ENCODE results near the gene APOD.

The APOD gene

DNA sequence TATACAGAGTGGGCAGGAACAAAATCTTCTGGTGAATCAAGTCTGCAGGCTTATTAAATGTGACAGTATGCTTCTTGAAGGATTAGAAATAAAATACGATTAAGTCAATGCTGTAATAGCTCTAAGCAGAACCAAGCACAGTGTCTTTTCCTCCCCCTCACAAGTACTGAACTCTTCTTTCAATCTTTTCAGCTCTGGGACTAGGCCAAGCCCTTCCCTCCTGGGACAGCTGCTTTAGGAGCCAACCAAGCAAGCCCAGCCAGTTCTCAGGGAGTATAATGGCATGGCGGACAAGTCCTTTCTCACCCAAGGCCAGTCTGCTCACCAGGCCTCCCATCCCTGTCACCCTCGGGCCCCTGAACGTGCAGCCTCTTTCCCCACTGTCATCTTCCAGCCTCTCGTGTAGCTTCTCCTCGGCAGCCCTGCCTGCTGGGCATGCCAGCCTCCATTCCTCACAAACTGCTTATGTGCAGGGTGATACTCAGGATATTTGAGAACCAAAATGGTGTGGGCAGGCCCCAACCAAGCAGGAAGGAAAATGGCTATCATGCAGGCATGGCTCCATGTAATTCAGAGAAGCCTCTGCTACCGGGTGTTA is 32.3 kb downstream of the APOD start:
- no peak for DNase-seq

DNA sequence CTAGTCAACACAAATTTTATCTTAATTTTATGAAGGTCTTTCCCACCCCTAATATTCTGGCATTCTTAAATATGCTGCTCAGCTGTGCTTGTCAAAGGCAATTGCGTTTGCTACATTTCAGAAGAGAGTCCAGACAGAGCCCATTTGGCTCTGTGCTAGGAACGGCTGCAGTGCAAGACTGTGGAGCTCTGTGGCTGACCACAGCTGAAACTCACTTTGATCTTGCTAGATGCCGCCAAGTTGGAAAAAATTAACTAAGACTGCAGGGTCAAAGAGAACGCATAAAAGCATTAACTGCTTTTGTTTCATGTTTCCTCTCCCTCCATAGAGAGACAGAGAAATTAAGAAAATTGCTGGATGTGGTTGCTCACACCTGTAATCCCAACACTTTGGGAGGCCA is 33.0 kb downstream of the APOD start:
- no peak for DNase-seq

DNA sequence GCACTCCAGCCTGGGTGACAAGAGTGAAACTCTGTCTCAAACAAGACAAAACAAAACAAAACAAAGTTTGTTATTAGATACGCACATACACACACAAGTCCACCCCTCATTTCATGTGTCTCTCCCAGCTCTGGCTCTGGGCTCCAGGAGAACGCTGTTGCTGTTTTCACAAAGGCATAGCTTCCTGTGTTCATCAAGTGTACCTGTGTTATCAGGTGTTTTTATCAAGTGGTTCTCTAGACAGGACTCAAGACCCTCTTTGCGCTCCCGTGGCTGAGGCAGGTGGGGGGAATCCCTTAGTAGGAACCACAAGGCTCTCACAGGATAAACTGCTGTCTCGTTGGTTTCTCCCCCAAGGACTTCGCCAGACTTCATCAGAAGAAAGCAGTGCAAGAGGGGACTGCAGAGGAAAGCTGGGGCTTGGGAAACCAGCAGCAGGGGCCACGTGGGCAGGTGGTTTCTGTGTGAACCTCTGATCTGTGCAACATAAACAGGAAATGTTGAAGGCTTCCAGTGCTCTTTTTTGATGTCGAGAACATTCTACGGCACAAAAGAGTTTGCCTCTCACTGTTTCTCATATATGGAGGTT is 33.7 kb downstream of the APOD start:
- no peak for DNase-seq

DNA sequence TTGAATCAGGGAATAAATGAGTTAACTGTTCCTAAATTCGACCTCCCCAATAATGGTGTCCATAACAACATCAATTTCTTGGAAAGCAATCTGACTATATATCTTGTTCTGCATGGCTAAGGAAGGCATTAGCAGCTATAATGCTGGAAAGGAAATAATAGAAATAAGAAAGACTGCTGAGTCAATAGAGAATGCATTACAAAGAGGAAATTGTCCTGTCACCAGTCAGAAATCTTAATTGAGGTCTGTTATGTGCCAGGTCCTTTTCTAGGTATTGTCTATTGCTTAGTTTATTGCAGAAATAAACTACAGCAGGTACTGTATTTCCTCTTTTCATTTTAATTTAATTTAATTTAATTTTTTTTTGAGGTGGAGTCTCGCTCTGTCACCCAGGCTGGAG is 34.8 kb downstream of the APOD start:
- no peak for DNase-seq

DNA sequence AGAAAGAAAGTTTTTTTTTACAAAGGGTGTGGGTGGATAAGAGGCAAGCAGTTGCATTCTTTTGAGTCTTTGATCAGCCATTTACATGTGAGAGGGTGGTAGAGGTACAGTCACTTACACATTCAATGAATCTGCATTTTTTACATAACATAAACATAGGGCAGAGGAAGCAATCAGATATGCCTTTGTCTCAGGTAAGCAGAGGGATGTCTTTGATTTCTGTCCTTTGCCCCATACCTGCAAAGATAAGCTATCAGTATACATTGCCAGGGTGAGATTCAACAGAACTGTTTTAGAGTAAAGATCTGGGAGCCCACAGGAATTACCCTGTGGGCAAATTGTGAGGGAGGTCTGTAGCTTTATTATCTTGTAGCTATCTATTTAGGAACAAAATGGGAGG is 35.2 kb downstream of the APOD start:
- no peak for DNase-seq

DNA sequence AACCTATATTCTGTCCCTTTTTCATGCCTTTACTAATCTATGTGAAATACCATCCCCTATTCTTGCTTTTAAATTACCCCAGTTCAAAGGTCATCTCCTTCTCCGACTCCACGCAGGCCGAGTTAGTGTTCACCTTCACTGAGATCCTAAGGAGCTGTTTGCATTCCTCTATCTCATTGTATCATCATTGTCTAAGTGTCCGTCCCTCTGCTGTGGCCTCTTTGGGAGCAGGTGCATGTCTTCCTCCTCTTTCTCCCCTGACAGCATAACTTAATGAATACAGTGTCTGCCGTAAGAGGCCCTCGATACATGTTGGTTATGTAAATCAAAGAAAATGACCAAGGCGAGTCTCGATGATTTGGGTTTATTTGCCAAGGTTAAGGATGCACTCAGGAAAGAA is 35.7 kb downstream of the APOD start:
- DNase-seq, result no peak

DNA sequence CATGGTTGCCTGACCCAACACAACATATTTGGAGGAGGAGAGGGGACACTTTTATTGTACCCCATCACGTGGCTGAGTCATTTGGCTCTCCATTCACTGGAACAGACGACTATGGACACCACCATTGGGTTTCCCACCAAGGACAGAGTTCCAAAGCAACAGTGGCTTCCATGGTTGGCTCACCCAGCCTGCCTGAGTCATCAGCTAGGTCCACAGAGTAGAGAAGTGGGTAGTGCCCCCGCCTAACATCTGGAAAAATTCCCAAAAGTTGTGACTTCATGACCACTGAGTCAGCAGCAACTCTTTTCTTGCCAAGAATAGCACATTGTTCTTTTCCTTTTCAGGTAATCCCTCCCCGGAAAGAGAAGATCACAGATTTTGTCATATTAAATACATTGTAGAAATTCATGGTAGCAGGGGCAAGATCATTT is 37.6 kb downstream of the APOD start:
- DNase-seq, result no peak

DNA sequence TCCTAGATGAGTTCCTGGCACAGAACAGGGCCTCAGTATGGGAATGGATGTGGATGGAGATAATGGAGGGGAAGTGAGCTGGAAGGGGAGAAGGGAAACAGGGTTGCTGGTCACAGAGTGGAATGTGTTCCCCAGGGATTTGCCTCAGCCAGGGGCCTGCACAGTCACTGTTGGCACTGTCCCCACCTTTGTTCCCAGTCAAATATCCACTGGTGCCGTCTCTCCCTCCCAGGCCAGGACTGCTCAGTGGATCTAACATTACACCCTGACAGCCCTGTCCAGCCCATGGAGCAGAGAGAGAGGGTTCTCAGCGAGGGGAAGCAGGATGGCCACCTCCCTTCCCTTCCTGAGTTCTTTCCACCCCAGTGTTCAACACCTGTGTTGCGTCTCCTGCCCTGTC is 39.1 kb downstream of the APOD start:
- DNase-seq, result no peak

DNA sequence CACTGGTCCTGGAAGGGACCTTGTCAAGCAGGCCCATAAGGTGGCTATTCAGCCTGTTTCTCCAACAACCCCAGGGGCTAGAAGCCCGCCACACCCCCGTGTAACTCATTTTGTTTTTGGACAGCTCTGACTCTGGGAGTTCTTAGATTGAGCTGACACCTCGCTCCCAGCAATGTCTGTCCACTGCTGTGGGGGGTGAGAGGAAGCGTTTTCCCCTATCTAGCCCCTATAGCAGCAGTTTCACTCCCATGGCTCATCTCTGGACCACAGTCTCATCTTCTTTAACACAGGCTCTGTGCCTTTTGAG is 39.6 kb downstream of the APOD start:
- no peak for DNase-seq

DNA sequence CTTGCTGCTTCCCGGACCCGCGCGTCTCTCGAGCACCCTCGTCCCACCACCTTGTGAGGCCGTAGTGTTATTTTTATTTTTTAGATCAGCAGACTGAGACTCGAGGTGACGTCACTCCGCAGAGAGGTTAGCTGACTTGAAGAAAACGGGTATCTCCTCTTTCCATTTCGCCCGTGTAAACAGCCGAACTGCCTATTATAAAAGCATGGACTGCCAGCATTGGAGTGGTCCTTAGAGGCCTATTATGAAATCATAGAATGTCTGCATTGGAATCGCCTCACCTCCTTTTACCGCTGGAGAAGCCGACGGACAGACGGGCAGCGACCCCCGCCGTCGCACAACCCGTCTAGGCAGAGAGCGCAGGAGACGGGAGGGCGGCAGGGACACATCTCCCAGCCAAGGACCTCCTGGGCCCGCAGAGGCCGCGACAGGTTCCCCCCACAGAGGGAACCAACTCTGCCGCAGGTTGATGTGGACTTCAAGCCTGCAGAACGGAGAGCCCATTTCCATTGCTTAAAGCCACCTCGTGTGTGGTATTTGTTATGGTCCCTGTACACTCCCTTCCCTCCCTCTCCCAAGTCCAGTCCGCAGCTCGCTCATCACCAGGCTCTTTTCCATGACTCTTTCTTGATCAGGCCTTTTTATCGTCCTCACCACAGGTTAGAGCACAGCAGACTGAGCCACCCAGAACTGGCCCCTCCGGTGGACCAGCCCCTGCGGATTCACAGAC is 40.1 kb downstream of the APOD start:
- peak in 1 of 2 experiments; percentile 77 for DNase-seq

DNA sequence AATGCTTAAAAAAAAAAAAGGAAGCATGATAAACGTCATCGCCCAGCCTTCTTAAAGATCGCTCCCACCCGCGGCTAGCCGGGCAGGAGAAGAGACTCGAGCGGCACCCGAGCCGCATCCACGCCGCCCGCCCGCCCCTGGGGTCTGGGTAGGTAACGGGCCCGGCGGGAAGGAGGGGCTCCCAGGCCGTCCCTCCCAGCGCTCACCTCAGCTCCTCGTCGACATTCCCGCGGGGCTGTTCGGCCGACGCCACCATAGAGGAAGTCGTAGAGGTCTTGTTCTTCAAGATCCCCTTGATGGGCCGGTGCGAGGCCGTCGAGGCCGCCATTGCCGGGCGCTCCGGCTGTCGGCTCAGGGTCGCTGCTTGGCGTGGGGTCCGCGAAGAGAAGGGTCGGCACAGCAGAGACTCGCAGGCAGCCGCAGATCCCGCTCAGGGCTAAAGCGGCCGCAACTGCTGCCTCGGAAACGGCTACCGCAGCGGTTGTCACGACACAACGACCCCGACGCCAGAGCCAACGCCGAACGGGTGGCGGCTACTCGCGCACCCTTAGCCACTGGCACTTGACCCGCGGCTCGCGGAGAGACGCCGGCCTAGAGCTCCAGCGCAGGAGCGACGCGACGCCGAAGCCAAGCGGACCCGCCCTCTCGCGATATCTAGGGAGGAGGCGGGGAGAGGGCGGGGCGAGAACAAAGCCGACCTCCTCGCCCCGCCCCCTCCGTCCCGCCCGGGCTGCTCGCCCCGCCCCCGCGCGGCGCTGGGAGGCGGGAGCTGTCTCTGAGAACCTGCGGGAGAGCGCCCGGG is 40.8 kb downstream of the APOD start, which contains the start of gene PPP1R2:
PPP1R2 (minus strand) TSS at position 628 of the 802 bp plus-strand sequence; CDS start at position 328, 300 bp downstream.
- peak; percentile 91 to 93 for DNase-seq

DNA sequence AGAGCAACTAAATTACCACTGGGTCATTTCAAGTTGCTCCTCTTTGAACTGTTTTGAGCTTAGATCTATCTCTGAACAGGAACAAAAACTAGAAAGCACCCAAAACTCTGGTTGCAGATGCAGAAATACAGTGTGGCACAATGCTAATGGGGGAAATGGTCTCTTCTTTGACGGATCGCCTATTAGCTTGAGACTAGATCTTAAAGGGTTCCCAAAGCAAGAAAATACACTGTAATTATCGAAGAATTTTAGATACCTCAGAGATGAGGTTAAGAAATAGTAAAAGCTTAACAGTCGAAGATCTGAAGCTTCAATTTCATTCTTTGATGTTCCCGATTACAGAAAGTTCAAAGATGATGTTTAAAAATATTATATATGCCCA is 41.4 kb downstream of the APOD start:
- peak; percentile 31 to 38 for DNase-seq

DNA sequence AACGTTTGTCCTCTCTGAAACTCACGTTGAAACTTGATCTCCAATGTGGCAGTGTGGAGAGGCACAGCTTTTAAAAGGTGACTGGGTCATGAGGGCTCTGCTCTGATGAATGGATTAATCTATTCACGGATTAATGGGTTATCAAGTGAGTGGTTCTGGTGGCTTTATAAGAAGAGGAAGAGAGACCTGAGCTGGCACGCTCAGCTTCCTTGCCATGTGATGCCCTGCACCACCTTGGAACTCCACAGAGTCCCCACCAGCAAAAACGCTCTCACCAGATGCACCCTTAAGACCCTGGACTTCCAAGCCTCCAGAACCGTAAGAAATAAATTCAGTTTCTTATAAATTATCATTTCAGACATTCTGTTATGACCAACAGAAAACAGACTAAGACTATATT is 43.2 kb downstream of the APOD start:
- no peak for DNase-seq

DNA sequence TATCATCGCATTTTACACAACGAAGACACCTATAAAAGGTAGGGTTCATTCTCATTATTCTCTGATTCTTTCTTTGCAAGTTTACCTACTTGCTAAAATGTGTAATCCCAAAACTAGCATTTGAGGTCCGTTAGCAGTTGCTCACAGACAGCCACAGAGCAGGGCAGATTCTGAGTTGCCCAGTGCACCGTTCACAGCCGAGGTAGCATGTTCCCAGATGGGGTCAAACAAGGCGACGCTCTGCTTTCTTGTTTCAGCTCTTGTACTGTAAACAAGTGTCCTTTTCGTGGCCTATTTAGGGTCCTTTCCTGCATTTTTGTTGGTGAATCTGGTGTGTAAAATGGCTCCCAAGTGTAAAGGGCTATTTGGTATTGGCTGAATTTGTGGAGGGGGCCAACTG is 43.7 kb downstream of the APOD start:
- no peak for DNase-seq

DNA sequence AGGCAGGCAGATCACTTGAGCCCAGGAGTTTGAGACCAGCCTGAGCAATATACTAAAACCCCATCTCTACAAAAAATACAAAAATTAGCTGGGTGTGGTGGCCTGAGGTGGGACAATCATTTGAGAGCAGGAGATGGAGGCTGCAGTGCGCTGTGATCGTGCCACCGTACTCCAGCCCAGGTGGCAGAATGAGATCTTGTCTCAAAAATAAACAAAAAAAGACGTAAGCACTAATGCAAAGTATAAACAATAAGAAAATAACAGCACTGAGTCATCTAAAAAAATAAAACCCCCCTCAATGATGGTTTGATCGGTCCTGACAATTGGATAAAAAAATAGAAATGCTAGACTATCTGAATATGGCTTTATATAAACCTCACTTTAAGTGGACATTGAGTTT is 44.3 kb downstream of the APOD start:
- no peak for DNase-seq

DNA sequence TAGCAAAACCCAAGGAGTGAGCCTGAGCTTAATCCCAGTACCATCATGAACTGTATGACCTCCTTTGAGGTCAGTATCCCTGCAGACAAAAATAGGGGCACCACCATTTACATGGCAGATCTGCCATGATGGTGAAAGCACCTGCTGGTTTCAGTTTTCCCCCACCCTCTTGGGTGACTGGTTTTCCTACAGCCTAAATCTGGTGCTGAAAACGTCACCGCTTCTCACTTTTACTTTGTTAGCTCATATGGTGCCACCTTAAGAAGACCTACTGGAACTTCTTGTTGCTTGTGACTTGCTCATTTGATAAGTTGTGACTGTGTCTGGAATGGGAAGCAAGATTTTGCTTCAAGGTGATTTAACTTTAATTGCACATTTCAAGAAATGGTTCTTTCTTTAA is 45.7 kb downstream of the APOD start:
- DNase-seq, result no peak

DNA sequence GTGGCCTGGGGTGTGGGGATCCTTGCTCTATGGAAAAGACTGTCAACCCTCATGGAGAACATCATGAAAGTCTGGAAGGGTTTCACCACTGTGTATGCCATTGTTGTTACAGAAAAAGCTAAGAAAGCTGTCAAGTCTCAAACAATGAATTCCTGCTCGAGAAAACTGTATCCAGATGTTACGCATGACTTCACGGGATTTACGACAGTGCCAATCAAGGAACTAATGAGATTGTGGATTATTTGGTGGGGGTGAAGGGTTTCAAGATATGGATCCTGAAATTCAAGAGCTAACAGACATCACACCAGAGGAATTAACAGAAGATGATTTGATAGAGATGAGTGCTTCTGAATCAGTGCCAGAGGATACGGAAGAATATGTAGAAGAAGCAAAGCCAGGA is 48.4 kb downstream of the APOD start:
- DNase-seq, result no peak

DNA sequence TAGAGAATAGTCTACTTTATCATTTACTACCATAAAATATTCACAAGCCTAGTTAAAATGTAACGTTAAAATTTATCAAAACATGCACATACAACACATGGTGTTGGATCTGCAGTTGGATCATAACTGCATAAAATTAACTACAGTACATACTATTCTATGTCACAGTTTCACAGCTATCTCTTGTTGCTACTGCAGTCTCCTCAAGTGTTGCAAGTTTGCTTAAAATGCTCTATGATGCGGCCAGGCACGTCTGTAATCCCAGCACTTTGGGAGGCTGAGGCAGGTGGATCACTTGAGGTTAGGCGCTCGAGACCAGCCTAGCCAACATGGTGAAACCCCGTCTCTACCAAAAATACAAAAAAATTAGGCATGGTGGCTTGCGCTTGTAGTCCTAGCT is 50.9 kb downstream of the APOD start:
- no peak for DNase-seq

DNA sequence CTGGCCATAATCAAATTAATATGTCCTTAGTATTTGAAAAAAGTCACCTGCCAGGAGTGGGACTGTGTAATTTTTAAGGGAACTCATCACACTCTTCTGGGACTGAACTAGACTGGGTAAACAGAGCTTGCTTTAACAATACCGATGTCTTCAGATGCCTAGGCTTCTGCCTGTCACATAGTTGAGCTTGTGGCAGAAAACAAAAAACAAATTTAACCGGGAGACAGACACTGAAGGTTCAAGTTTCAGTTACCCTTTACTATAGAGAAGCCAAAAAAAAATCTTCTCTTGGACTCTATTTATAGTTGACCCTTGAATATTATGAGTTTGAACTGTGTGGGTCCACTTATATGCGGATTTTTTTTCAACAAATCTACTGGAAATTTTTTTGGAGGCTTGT is 51.4 kb downstream of the APOD start:
- no peak for DNase-seq

DNA sequence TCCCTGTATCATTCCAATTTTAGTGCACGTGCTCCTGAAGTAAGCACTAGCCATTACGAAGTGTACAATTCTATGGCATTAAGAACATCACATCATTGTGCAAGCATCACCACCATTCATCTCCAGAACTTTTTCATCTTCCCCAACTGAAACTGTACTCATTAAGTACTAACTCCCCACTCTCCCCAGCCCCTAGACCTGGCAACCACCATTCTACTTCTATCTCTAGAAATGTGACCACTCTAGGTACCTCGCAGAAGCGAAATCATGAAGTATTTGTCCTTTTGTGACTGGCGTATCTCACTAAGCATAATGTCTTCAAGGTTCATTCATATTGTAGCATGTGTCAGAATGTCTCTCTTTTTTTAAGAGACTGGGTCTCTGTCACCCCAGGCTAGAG is 52.1 kb downstream of the APOD start:
- DNase-seq, result no peak

DNA sequence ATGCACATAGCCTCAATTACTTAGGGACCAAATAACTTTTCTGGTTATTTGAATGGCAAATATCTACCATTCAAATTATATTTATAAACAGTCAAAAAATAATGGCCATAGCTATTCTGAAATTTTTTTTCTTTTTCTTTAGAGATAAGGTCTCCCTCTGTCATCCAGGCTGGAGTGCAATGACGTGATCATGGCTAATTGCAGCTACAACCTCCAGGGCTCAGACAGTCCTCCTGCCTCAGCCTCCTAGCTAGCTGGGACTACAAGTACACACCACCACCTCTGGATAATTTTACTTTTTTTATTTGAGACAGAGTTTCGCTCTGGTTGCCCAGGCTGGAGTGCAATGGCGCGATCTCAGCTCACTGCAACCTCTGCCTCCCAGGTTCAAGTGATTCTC is 57.2 kb downstream of the APOD start:
- no peak for DNase-seq

DNA sequence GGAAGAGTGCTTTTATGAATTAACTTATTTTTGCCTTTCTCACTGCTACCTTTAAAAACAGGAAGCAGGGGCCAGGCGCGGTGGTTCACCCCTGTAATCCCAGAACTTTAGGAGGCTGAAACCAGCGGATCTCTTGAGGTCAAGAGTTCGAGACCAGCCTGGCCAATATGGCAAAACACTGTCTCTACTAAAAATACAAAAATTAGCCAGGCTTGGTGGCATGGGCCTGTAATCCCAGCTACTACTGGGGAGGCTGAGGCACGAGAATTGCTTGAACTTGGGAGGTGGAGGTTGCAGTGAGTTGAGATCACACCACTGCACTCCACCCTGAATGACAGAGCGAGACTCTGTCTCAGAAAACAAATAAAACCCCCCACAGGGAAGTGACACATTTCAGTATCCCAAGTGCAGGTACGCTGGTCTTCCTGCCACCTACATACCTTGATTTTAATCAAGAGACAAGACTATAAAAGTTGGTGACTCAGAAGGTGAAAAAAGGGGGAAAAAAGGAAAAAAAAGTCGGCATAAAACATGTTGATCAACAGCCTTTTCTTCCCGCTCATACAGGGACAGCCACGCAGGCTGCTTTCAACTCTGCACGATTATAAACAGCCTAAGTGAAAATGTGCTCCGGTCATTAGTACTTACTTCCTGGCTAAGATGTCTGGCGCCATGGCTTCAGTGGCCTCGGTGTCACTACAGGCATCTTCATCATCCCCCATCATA is 59.4 kb downstream of the APOD start:
- DNase-seq, result no peak
